Stimulated activated CD4-positive, alpha-beta T cell treated with anti-CD3 and anti-CD28 coated beads, Interleukin-12 subunit alpha, Interleukin-12 subunit beta, amount 100 ng/mL, for 4 hours (primary cell): ENCODE data around the gene SPINT3.
A peak's percentile ranks its signal among the peaks of the same experiment; 100 is the strongest.
"Not testable (repeated sequence)": the region's sequence is repeated elsewhere in the genome, so short reads cannot be mapped to it uniquely, and the experiment has no call there.

Experiments
- DNase-seq: peaks from one replicate; pipeline ENCODE4 v3.0.0-alpha.2; 2020

SPINT3 gene

GRCh38 chr20:45501600-45501999, 13.8 kb downstream of the SPINT3 start:
- DNase-seq = no peak

GRCh38 chr20:45500022-45500421, 15.4 kb downstream of the SPINT3 start:
- no peak for DNase-seq

GRCh38 chr20:45497971-45498494, 17.4 kb downstream of the SPINT3 start:
- DNase-seq = no peak

GRCh38 chr20:45496166-45496565, 19.3 kb downstream of the SPINT3 start:
- no peak for DNase-seq

- DNase-seq = no peak
Measured at GRCh38 chr20:45495501-45495941, 19.9 kb downstream of the SPINT3 start.

GRCh38 chr20:45489083-45489531, 26.3 kb downstream of the SPINT3 start:
- DNase-seq = no peak

GRCh38 chr20:45487231-45487635, 28.2 kb downstream of the SPINT3 start:
- no peak for DNase-seq

- DNase-seq = no peak
Measured at GRCh38 chr20:45485388-45485787, 30.0 kb downstream of the SPINT3 start.

- no peak for DNase-seq
Measured at GRCh38 chr20:45484676-45485075, 30.7 kb downstream of the SPINT3 start.

- DNase-seq = no peak
Measured at GRCh38 chr20:45479822-45480221, 35.6 kb downstream of the SPINT3 start.

- DNase-seq = not testable (repeated sequence)
Measured at GRCh38 chr20:45477530-45478148, 37.8 kb downstream of the SPINT3 start.

GRCh38 chr20:45472286-45472685, 43.1 kb downstream of the SPINT3 start:
- not testable (repeated sequence) for DNase-seq

- DNase-seq = no peak
Measured at GRCh38 chr20:45470937-45471336, 44.5 kb downstream of the SPINT3 start.

- DNase-seq = peak; percentile 10
Measured at GRCh38 chr20:45470262-45470931, 45.0 kb downstream of the SPINT3 start.

- peak; percentile 2 for DNase-seq
Measured at GRCh38 chr20:45469336-45470261, 45.8 kb downstream of the SPINT3 start, which contains the start of gene WFDC2. Gene WFDC2, plus strand, starts transcription at chr20:45469753. Its CDS starts 29 bp downstream, at chr20:45469782.

GRCh38 chr20:45467861-45468260, 47.6 kb downstream of the SPINT3 start:
- no peak for DNase-seq

GRCh38 chr20:45467172-45467571, 48.2 kb downstream of the SPINT3 start:
- no peak for DNase-seq

- no peak for DNase-seq
Measured at GRCh38 chr20:45465491-45466266, 49.7 kb downstream of the SPINT3 start.

GRCh38 chr20:45463709-45464108, 51.7 kb downstream of the SPINT3 start:
- no peak for DNase-seq

GRCh38 chr20:45462711-45463509, 52.5 kb downstream of the SPINT3 start:
- no peak for DNase-seq
